SK-N-SH (cell line): Measurements from ENCODE around the gene LYL1. TPM values are rescaled to one million over a fixed set of nuclear protein-coding genes. Genes with fewer than 3 reads are reported as not detected.
A peak's percentile ranks its signal among the peaks of the same experiment; 100 is the strongest.

Experiments used
- CTCF ChIA-PET: fragments of 300-600, 350-600 bp; formaldehyde crosslinking; extraction: SDS; loops from one replicate; lab custom pipeline; 2021; lab: Yijun Ruan, JAX
- POLR2A ChIA-PET: fragments of 350-600 bp; sonication (Branson Sonifier 250); formaldehyde crosslinking; extraction: SDS; loops from one replicate; lab custom pipeline; 2020; ENCODE audit warnings: antibody characterized with exemption, inconsistent platforms; lab: Yijun Ruan, JAX
- DNase-seq: peaks from one replicate; pipeline ENCODE4 v3.0.0; 2012
- H2AFZ ChIP-seq: fragments of 200-600 bp; sonication (generic); 2 replicates; pipeline ENCODE4 v1.8.1; 2016; ENCODE audit warnings: antibody characterized with exemption, mild to moderate bottlenecking, low read depth
- H3F3A ChIP-seq: fragments of 200-600 bp; sonication (generic); replicated peaks from 2 replicates; pipeline ENCODE3; 2016; ENCODE audit warnings: antibody characterized with exemption, mild to moderate bottlenecking; ENCODE audit not compliant: insufficient read depth
- H3K27ac ChIP-seq, 2 experiments: fragments of 200-500 bp in 1 of 2; fragments of 200-600 bp in 1 of 2; sonication (Bioruptor generic) in 1 of 2; sonication (generic), shearing (Covaris generic) in 1 of 2; 2 replicates each; pipeline versions ENCODE4 v1.5.1 to v1.6.1; 2014 to 2016; ENCODE audit warnings: low read depth in 2 of 2, inconsistent platforms in 1 of 2, low read length in 1 of 2, mild to moderate bottlenecking in 1 of 2, mixed read lengths in 1 of 2
- H3K27me3 ChIP-seq: fragments of 200-600 bp; sonication (generic), shearing (Covaris generic); 2 replicates; pipeline ENCODE4 v1.6.1; 2016; ENCODE audit warnings: mixed run types; ENCODE audit not compliant: insufficient read depth
- H3K36me3 ChIP-seq, 2 experiments: fragments of 200-500 bp in 1 of 2; fragments of 200-600 bp in 1 of 2; sonication (Bioruptor generic) in 1 of 2; sonication (generic) in 1 of 2; replicated peaks in 1 of 2; 2 replicates each; pipeline versions ENCODE3 to v1.5.1; 2014 to 2016; ENCODE audit warnings: low read length in 1 of 2, mild to moderate bottlenecking in 1 of 2; ENCODE audit not compliant: insufficient read depth in 2 of 2, control insufficient read depth in 1 of 2
- H3K4me1 ChIP-seq, 2 experiments: fragments of 200-500 bp in 1 of 2; fragments of 200-600 bp in 1 of 2; sonication (Bioruptor generic) in 1 of 2; sonication (generic), shearing (Covaris generic) in 1 of 2; 2 replicates each; pipeline versions ENCODE4 v1.5.1 to v1.6.1; 2014 to 2016; ENCODE audit warnings: low read depth in 1 of 2, low read length in 1 of 2, mixed run types in 1 of 2; ENCODE audit not compliant: insufficient read depth in 2 of 2, control insufficient read depth in 1 of 2
- H3K4me2 ChIP-seq: fragments of 200-600 bp; sonication (generic), shearing (Covaris generic); 2 replicates; pipeline ENCODE4 v1.6.1; 2017; ENCODE audit warnings: mixed run types
- H3K4me3 ChIP-seq, 2 experiments: fragments of 200-500 bp in 1 of 2; fragments of 200-600 bp in 1 of 2; sonication (Bioruptor generic) in 1 of 2; sonication (generic), shearing (Covaris generic) in 1 of 2; 2 replicates each; pipeline versions ENCODE4 v1.5.1 to v1.8.1; 2014 to 2016; ENCODE audit warnings: low read depth in 2 of 2, inconsistent platforms in 1 of 2, low read length in 1 of 2, mild to moderate bottlenecking in 1 of 2, mixed read lengths in 1 of 2, moderate library complexity in 1 of 2
- H3K79me2 ChIP-seq: fragments of 200-600 bp; sonication (generic); 2 replicates; pipeline ENCODE4 v1.8.1; 2017; ENCODE audit warnings: mild to moderate bottlenecking; ENCODE audit not compliant: insufficient read depth
- H3K9ac ChIP-seq: fragments of 200-600 bp; sonication (generic); 2 replicates; pipeline ENCODE4 v1.6.1; 2017; ENCODE audit warnings: mixed run types
- H3K9me2 ChIP-seq: fragments of 200-600 bp; sonication (generic); 2 replicates; pipeline ENCODE4 v1.6.1; 2017; ENCODE audit warnings: mixed run types
- H3K9me3 ChIP-seq: fragments of 200-600 bp; sonication (generic); 2 replicates; pipeline ENCODE4 v1.6.1; 2017; ENCODE audit warnings: mixed run types, mild to moderate bottlenecking, moderate library complexity
- H4K20me1 ChIP-seq: fragments of 200-600 bp; sonication (generic); 2 replicates; pipeline ENCODE4 v1.6.1; 2017; ENCODE audit warnings: mild to moderate bottlenecking, mixed run types; ENCODE audit not compliant: insufficient read depth
- CHD2 ChIP-seq: fragments of 150-350 bp; IDR thresholded peaks from 2 replicates; pipeline ENCODE4 v1.6.1; 2018; ENCODE audit warnings: low read length; ENCODE audit not compliant: partially characterized antibody
- CTCF ChIP-seq: fragments of 200-600 bp; sonication (generic); IDR thresholded peaks from 2 replicates; pipeline ENCODE4 v1.6.1; 2017; ENCODE audit warnings: antibody characterized with exemption, mild to moderate bottlenecking, moderate library complexity
- ELF1 ChIP-seq: IDR thresholded peaks from 2 replicates; pipeline ENCODE4 v1.4.0; 2012
- IRF3 ChIP-seq: fragments of 150-350 bp; IDR thresholded peaks from 2 replicates; pipeline ENCODE4 v1.6.1; 2016; ENCODE audit warnings: mild to moderate bottlenecking, low read depth, low read length
- MXI1 ChIP-seq: IDR thresholded peaks from 2 replicates; pipeline ENCODE4 v1.6.1; 2012; ENCODE audit warnings: mild to moderate bottlenecking, low read depth, low read length, improper control_type of control experiment
- NFIC ChIP-seq: IDR thresholded peaks from 2 replicates; pipeline ENCODE4 v1.4.0; 2012; ENCODE audit warnings: borderline replicate concordance
- PBX3 ChIP-seq: IDR thresholded peaks from 2 replicates; pipeline ENCODE4; 2012
- RAD21 ChIP-seq: IDR thresholded peaks from 2 replicates; pipeline ENCODE4 v1.6.1; 2012; ENCODE audit warnings: mild to moderate bottlenecking, low read length
- RFX5 ChIP-seq: IDR thresholded peaks from 2 replicates; pipeline ENCODE4 v1.6.1; 2012; ENCODE audit warnings: mild to moderate bottlenecking, improper control_type of control experiment, low read length
- RXRA ChIP-seq: IDR thresholded peaks from 2 replicates; pipeline ENCODE4 v1.4.0; 2012; ENCODE audit warnings: low read depth, mild to moderate bottlenecking, borderline replicate concordance
- SIN3A ChIP-seq: IDR thresholded peaks from 2 replicates; pipeline ENCODE4 v1.6.1; 2012; ENCODE audit warnings: low read depth, mild to moderate bottlenecking, low read length, moderate library complexity, borderline replicate concordance
- TAF1 ChIP-seq: IDR thresholded peaks from 2 replicates; pipeline ENCODE4 v1.6.1; 2012; ENCODE audit warnings: low read depth, mild to moderate bottlenecking, low read length, moderate library complexity, borderline replicate concordance
- TCF12 ChIP-seq: IDR thresholded peaks from 2 replicates; pipeline ENCODE4 v1.4.0; 2012
- YY1 ChIP-seq: IDR thresholded peaks from 2 replicates; pipeline ENCODE4 v1.4.0; 2012; ENCODE audit warnings: low read depth, mild to moderate bottlenecking
- WGBS: methylation state at CpG from one replicate; pipeline ENCODE4 v1.1.6; 2017; ENCODE audit warnings: low lambda C conversion rate; 5-methylcytosine and 5-hydroxymethylcytosine counted together
- polyA plus RNA-seq, 3 experiments: library from polyadenylated mRNA; depleted of rRNA; stranded (reverse); fragments of >200 nt; gene quantifications; 2 replicates each; pipeline ENCODE4 v1.2.3, GENCODE V29; 2012
- TF ChIP-seq, protein P1 (sequence below): IDR thresholded peaks from 2 replicates; pipeline ENCODE4 v1.4.0; 2012; ENCODE audit warnings: low read depth

LYL1 gene
- polyA plus RNA-seq, 1 of the 3 experiments (the other 2 are of a cell fraction), result 2.2 TPM

DNA sequence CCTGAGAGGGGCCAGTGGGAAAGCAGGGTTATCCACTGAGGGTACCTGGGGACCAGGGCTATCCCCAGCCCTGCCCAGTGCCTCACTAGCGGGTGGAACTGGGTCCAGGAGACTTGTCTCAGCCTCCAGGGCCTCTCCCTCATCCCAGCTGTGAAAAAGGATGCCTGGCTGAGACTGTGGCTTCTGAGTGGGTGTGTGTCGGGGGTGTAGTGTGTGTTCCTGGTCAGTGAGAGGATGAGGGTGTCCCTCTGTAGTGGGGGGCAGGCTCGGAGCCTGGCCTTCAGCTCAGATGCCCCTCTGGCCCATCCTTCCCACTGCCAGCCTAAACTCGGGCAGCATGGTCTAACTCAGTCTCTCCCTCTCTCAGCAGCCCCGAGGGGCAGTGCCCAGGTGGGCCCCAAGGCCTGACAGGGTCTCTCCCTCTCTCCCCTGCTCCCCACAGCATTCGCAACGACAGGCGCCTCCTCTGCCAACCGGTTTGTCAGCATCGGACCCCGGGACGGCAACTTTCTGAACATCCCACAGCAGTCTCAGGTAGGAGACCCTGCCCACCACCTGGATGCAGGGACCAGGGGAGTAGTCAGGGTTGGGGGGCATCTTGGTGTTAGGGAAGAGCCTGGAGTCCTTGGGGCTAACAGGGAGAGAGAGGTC, 12.7 kb downstream of the LYL1 start:
- H3K4me3 ChIP-seq, result no peak overlapping the region
- peaks cover 0 to 22% of the 10 kb centered on the region in 2 experiments for H3K36me3 ChIP-seq
- ChIA-PET CTCF (interaction anchor here (1.0 to 9.2 kb wide), 4 partner anchors 15 to 807 kb away, joined by 3 to 603 read pairs (median 291); partner anchors contain the start of genes DAND5 and LYL1), POLR2A (no interaction called here)
- no peak overlapping the region for H2AFZ ChIP-seq
- no peaks in the 10 kb centered on the region for H3K9me2 ChIP-seq
- no peaks in the 10 kb centered on the region for H3F3A ChIP-seq
- H3K9ac ChIP-seq, result no peak overlapping the region
- no peak overlapping the region; the same call in 1 of the 2 replicates for H3K4me2 ChIP-seq
- WGBS, result 93% methylated on average over 12 of the region's 12 CpGs
- H4K20me1 ChIP-seq, result no peaks in the 10 kb centered on the region
- H3K79me2 ChIP-seq, result no peaks in the 10 kb centered on the region
- no peak for DNase-seq
- TF ChIP-seq RXRA (no peak), ELF1 (no peak), IRF3 (no peak), PBX3 (no peak), TCF12 (no peak), YY1 (no peak), RFX5 (no peak), SIN3A (no peak), RAD21 (no peak), TAF1 (no peak), MXI1 (no peak), NFIC (no peak), CHD2 (no peak)
- TF ChIP-seq, protein P1, sequence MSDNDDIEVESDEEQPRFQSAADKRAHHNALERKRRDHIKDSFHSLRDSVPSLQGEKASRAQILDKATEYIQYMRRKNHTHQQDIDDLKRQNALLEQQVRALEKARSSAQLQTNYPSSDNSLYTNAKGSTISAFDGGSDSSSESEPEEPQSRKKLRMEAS, result no peak
- peak overlapping the region; percentile 79 to 99; a peak in 3 of 4 replicates for H3K27ac ChIP-seq
- H3K4me1 ChIP-seq, result peaks cover 19 to 63% of the 10 kb centered on the region in 2 experiments
- no peaks in the 10 kb centered on the region for H3K27me3 ChIP-seq
- no peaks in the 10 kb centered on the region for H3K9me3 ChIP-seq

DNA sequence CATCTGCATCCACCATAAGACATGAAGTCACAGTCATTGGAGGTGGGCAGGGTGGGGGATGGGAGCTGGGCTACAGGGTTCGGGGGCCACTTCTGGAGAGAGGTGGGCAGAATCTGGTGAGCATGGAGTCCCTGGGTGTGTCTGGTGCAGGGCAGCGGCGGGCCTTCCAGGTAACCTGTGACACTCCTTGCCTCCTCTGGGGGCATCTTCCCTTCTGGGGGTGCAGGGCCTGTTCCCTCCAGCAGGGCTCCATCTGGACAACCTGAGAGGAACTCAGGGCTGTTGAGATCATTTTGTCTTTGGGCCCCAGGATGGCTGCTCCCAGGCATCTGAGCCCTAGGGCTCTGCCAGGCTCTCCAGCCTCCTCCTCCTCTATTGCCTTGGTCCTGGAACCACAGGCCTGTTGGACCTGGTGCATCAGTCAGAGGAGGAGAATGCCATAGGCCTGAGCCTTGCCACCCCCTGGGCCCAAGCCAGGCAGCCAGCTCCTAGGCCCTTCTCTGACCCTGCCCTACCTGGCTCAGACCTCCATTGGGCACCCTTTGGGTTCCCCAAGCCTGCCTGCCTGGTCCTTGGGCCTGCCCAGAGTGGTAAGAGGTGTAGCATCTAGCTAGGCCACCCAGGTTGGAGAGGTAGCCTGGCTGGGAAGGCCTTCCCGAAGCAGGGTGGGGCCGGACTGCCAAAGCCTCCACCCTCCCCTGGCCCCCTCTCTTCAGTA, 13.4 kb downstream of the LYL1 start:
- peaks cover 19 to 56% of the 10 kb centered on the region in 2 experiments for H3K4me1 ChIP-seq
- no peaks in the 10 kb centered on the region for H3F3A ChIP-seq
- no peak overlapping the region for H2AFZ ChIP-seq
- H3K9ac ChIP-seq, result no peak overlapping the region
- WGBS, result 83% methylated on average over 3 of the region's 5 CpGs
- TF ChIP-seq CTCF (peak; percentile 52), RFX5 (no peak)
- TF ChIP-seq, all 33 proteins: peak for 1
- H3K79me2 ChIP-seq, result no peaks in the 10 kb centered on the region
- no peaks in the 10 kb centered on the region for H3K27me3 ChIP-seq
- CTCF ChIA-PET, result interaction anchor here (1.0 to 9.2 kb wide), 4 partner anchors 15 to 808 kb away, joined by 3 to 603 read pairs (median 291); partner anchors contain the start of genes DAND5 and LYL1
- DNase-seq, result peak; percentile 73
- H3K9me2 ChIP-seq, result no peaks in the 10 kb centered on the region
- no peak overlapping the region for H3K4me2 ChIP-seq
- H4K20me1 ChIP-seq, result no peaks in the 10 kb centered on the region
- H3K27ac ChIP-seq, result peak overlapping the region in 1 of 2 experiments; percentile 99; a peak in 2 of 4 replicates
- H3K9me3 ChIP-seq, result no peaks in the 10 kb centered on the region
- no peak overlapping the region for H3K4me3 ChIP-seq
- POLR2A ChIA-PET, result no interaction called here
- H3K36me3 ChIP-seq, result peaks cover 0 to 19% of the 10 kb centered on the region in 2 experiments
